ENCODE results near the gene ZNF629. TPM values are rescaled to one million over a fixed set of nuclear protein-coding genes. Genes with fewer than 3 reads are reported as not detected.

ZNF629 gene
- total and polyA plus RNA-seq, 2 of the 4 experiments (the other 2 are of a cell fraction), result 7.3 to 9.1 TPM

- no TSS peak for BruUV-seq (replicated peaks)
- no peaks in the 10 kb centered on the region for H4K20me1 ChIP-seq (ENCODE audit: insufficient read depth, low read length)
- no peak overlapping the region for H3K4me3 ChIP-seq (ENCODE audit: insufficient read depth, low read depth, low read length)
- no peak overlapping the region for H2BK120ac ChIP-seq (ENCODE audit: low read depth, low read length)
- no peaks in the 10 kb centered on the region; the same call in 1 of the 2 replicates for H3K9me1 ChIP-seq (ENCODE audit: insufficient read depth, low read length)
- no peak overlapping the region for H2AK5ac ChIP-seq (ENCODE audit: low read depth, low read length)
- WGBS, 2 experiments (ENCODE audit: extremely low coverage in 2 of 2, insufficient read length in 1 of 2), result 65% methylated on average over 9 of the region's 15 CpGs; no CpG with 5 or more reads in 1 of the 2 experiments
- no peak overlapping the region for H2AFZ ChIP-seq (replicated peaks; ENCODE audit: low read length, poor library complexity)
- H4K5ac ChIP-seq (ENCODE audit: low read depth, low read length), result no peak overlapping the region
- H3K4ac ChIP-seq (ENCODE audit: low read depth, low read length), result no peak overlapping the region
- intact Hi-C loops (cut with micrococcal nuclease) (no loop called here), in situ Hi-C loops (cut with MboI; ENCODE audit: low sequenced_read_pairs) (no loop called here), dilution Hi-C loops (cut with HindIII; ENCODE audit: low sequenced_read_pairs, unreplicated experiment) (no loop called here)
- peaks cover 2% of the 10 kb centered on the region; the same call in 1 of the 2 replicates for H3K27me3 ChIP-seq (ENCODE audit: control insufficient read depth, insufficient read depth, low read length)
- no peak overlapping the region for H3K14ac ChIP-seq (replicated peaks; ENCODE audit: low read depth, low read length)
- no peak overlapping the region for H3K4me2 ChIP-seq (ENCODE audit: low read depth, low read length)
- H3K18ac ChIP-seq (ENCODE audit: low read depth, low read length), result no peak overlapping the region
- no peak overlapping the region for H2BK15ac ChIP-seq (ENCODE audit: low read depth, low read length)
- no peak overlapping the region for H2AK9ac ChIP-seq (replicated peaks; ENCODE audit: low read depth, low read length, poor library complexity)
- ATAC-seq (ENCODE audit: low read depth) (no peak), DNase-seq (no peak)
- H3K4me1 ChIP-seq (ENCODE audit: control insufficient read depth, insufficient read depth, low read length), result no peaks in the 10 kb centered on the region
- no peak overlapping the region for H3K27ac ChIP-seq (ENCODE audit: insufficient read depth, low read length)
- H4K8ac ChIP-seq (ENCODE audit: low read depth in 2 of 2, low read length in 2 of 2), result no peak overlapping the region
- CTCF ChIA-PET, result interaction anchor here (1.6 kb wide), 1 partner anchor 15 kb away, joined by 6 read pairs; no protein-coding TSS in a partner anchor
- POLR2A ChIA-PET (ENCODE audit: unreplicated experiment), result no interaction called here
- H4K91ac ChIP-seq (ENCODE audit: insufficient read depth, low read depth, low read length), result no peak overlapping the region
- no peaks in the 10 kb centered on the region for H3K79me1 ChIP-seq (ENCODE audit: low read depth in 1 of 2, low read length in 2 of 2)
- no peak overlapping the region for H2BK20ac ChIP-seq (ENCODE audit: low read depth, low read length)
- no peak overlapping the region for H3K23ac ChIP-seq (ENCODE audit: low read depth, low read length)
- no peak overlapping the region for H3K9ac ChIP-seq (ENCODE audit: low read depth, low read length)
- peaks cover 1% of the 10 kb centered on the region; the same call in 1 of the 2 replicates for H3K36me3 ChIP-seq (ENCODE audit: control insufficient read depth, insufficient read depth, low read length)
- H3K56ac ChIP-seq (ENCODE audit: extremely low read depth, insufficient read depth, low read length), result no peak overlapping the region
- H2BK5ac ChIP-seq (ENCODE audit: low read depth, low read length, poor library complexity, severe bottlenecking), result no peak overlapping the region
- TF ChIP-seq RFX5 (IDR thresholded peaks at IDR 0.05; ENCODE audit: low read depth, low read length) (no peak), CHD1 (IDR thresholded peaks at IDR 0.05; ENCODE audit: low read depth, low read length) (no peak), SMC3 (IDR thresholded peaks at IDR 0.05; ENCODE audit: low read depth, low read length) (no peak), RCOR1 (IDR thresholded peaks at IDR 0.05; ENCODE audit: insufficient replicate concordance, low read length) (no peak), MAFK (IDR thresholded peaks at IDR 0.05; ENCODE audit: low read depth, low read length) (no peak), NFE2L2 (IDR thresholded peaks at IDR 0.05; ENCODE audit: low read depth, low read length) (no peak), MAZ (IDR thresholded peaks at IDR 0.05; ENCODE audit: borderline replicate concordance, low read depth, low read length) (no peak), CEBPB (IDR thresholded peaks at IDR 0.05; ENCODE audit: low read depth, low read length) (no peak)
- H3K9me3 ChIP-seq (ENCODE audit: control insufficient read depth, insufficient read depth, low read length), result no peaks in the 10 kb centered on the region
Observed at GRCh38 chr16:30829130-30830071, 42.4 kb upstream of the ZNF629 start.

Measured in IMR-90 (cell line).